Activated naive CD4-positive, alpha-beta T cell treated with anti-CD3 and anti-CD28 coated beads, Interleukin-2, amount 10 ng/mL, durations not matched to agents 7 days and 5 days (primary cell): Measurements from ENCODE around the gene NDST1.

Experiments
- CTCF ChIA-PET: fragments of 350-600 bp; sonication (Branson Sonifier 250); formaldehyde crosslinking; loops from one replicate; lab custom pipeline; 2021; ENCODE audit warnings: antibody characterized with exemption; lab: Charles Lee
- DNase-seq: peaks from one replicate; pipeline ENCODE4 v3.0.0-alpha.2; 2020
- H3K27ac Mint-ChIP-seq: one replicate; pipeline ENCODE4 v1.8.0; 2021; ENCODE audit warnings: mild to moderate bottlenecking, moderate library complexity, mixed read lengths
- H3K27me3 Mint-ChIP-seq: one replicate; pipeline ENCODE4 v1.8.0; 2021; ENCODE audit warnings: mild to moderate bottlenecking, mixed read lengths
- H3K36me3 Mint-ChIP-seq: one replicate; pipeline ENCODE4 v1.8.0; 2021; ENCODE audit warnings: mixed read lengths
- H3K4me1 Mint-ChIP-seq: one replicate; pipeline ENCODE4 v1.8.0; 2021; ENCODE audit warnings: mixed read lengths
- H3K4me3 Mint-ChIP-seq: one replicate; pipeline ENCODE4 v1.8.0; 2021; ENCODE audit warnings: mild to moderate bottlenecking, moderate library complexity, mixed read lengths
- H3K9me3 Mint-ChIP-seq: one replicate; pipeline ENCODE4 v1.8.0; 2021; ENCODE audit warnings: mixed read lengths

The NDST1 gene

GRCh38 chr5:150484964-150485692 lies 22.8 kb upstream of the NDST1 start:
- Mint-ChIP-seq H3K4me3 (peak overlapping the region; percentile 53), H3K9me3 (no peaks in the 10 kb centered on the region), H3K36me3 (no peaks in the 10 kb centered on the region), H3K27ac (no peak overlapping the region), H3K4me1 (peaks cover 12% of the 10 kb centered on the region), H3K27me3 (peaks cover 70% of the 10 kb centered on the region)
- CTCF ChIA-PET: no interaction called here
- no peak for DNase-seq

- DNase-seq: peak; percentile 49
- H3K4me3 Mint-ChIP-seq: peak overlapping the region; percentile 53
- no peaks in the 10 kb centered on the region for H3K9me3 Mint-ChIP-seq
- H3K27ac Mint-ChIP-seq: no peak overlapping the region
- no peaks in the 10 kb centered on the region for H3K36me3 Mint-ChIP-seq
- H3K27me3 Mint-ChIP-seq: peaks cover 73% of the 10 kb centered on the region
- H3K4me1 Mint-ChIP-seq: peaks cover 12% of the 10 kb centered on the region
- CTCF ChIA-PET: interaction anchor here (1.2 kb wide), 1 partner anchor 21 kb away, joined by 3 read pairs; no protein-coding TSS in a partner anchor
Observed at GRCh38 chr5:150485693-150486401, 22.1 kb upstream of the NDST1 start.

- peak; percentile 46 for DNase-seq
- Mint-ChIP-seq H3K27me3 (peaks cover 69% of the 10 kb centered on the region), H3K4me3 (peak overlapping the region; percentile 54), H3K9me3 (no peaks in the 10 kb centered on the region), H3K36me3 (no peaks in the 10 kb centered on the region), H3K27ac (peak overlapping the region; percentile 75), H3K4me1 (peaks cover 12% of the 10 kb centered on the region)
- CTCF ChIA-PET: interaction anchor here (1.2 kb wide), 2 partner anchors 22 to 88 kb away, joined by 3 read pairs; no protein-coding TSS in a partner anchor
Observed at GRCh38 chr5:150486402-150487198, 21.3 kb upstream of the NDST1 start.

GRCh38 chr5:150487199-150488061 lies 20.5 kb upstream of the NDST1 start:
- DNase-seq: no peak
- CTCF ChIA-PET: interaction anchor here (1.2 kb wide), 2 partner anchors 23 to 88 kb away, joined by 3 read pairs; no protein-coding TSS in a partner anchor
- H3K9me3 Mint-ChIP-seq: no peaks in the 10 kb centered on the region
- H3K4me3 Mint-ChIP-seq: peak overlapping the region; percentile 54
- peak overlapping the region; percentile 75 for H3K27ac Mint-ChIP-seq
- peaks cover 60% of the 10 kb centered on the region for H3K27me3 Mint-ChIP-seq
- no peaks in the 10 kb centered on the region for H3K36me3 Mint-ChIP-seq
- peaks cover 12% of the 10 kb centered on the region for H3K4me1 Mint-ChIP-seq

- Mint-ChIP-seq H3K9me3 (no peaks in the 10 kb centered on the region), H3K27me3 (peaks cover 47% of the 10 kb centered on the region), H3K4me3 (no peak overlapping the region), H3K27ac (no peak overlapping the region), H3K4me1 (peaks cover 12% of the 10 kb centered on the region), H3K36me3 (no peaks in the 10 kb centered on the region)
- CTCF ChIA-PET: interaction anchor here (1.0 to 1.8 kb wide), 4 partner anchors 10 to 559 kb away, joined by 3 to 6 read pairs (median 4); no protein-coding TSS in a partner anchor
- DNase-seq: no peak
Observed at GRCh38 chr5:150488519-150489359, 19.2 kb upstream of the NDST1 start.

GRCh38 chr5:150489360-150490295 lies 18.3 kb upstream of the NDST1 start:
- CTCF ChIA-PET: interaction anchor here (1.0 to 1.8 kb wide), 5 partner anchors 9 to 558 kb away, joined by 3 to 6 read pairs (median 4); no protein-coding TSS in a partner anchor
- H3K9me3 Mint-ChIP-seq: no peaks in the 10 kb centered on the region
- H3K27me3 Mint-ChIP-seq: peaks cover 40% of the 10 kb centered on the region
- no peak overlapping the region for H3K27ac Mint-ChIP-seq
- H3K4me1 Mint-ChIP-seq: peaks cover 12% of the 10 kb centered on the region
- H3K4me3 Mint-ChIP-seq: no peak overlapping the region
- DNase-seq: no peak
- no peaks in the 10 kb centered on the region for H3K36me3 Mint-ChIP-seq

GRCh38 chr5:150490296-150490669 lies 17.6 kb upstream of the NDST1 start:
- CTCF ChIA-PET: interaction anchor here (1.0 to 1.8 kb wide), 3 partner anchors 9 to 33 kb away, joined by 3 to 6 read pairs (median 4); no protein-coding TSS in a partner anchor
- Mint-ChIP-seq H3K4me3 (no peak overlapping the region), H3K4me1 (peaks cover 8% of the 10 kb centered on the region), H3K27ac (no peak overlapping the region), H3K27me3 (peaks cover 33% of the 10 kb centered on the region), H3K36me3 (no peaks in the 10 kb centered on the region), H3K9me3 (no peaks in the 10 kb centered on the region)
- no peak for DNase-seq

GRCh38 chr5:150490754-150491153 lies 17.2 kb upstream of the NDST1 start:
- H3K4me1 Mint-ChIP-seq: peaks cover 8% of the 10 kb centered on the region
- peaks cover 31% of the 10 kb centered on the region for H3K27me3 Mint-ChIP-seq
- no peak overlapping the region for H3K4me3 Mint-ChIP-seq
- no peaks in the 10 kb centered on the region for H3K9me3 Mint-ChIP-seq
- CTCF ChIA-PET: no interaction called here
- DNase-seq: no peak
- no peak overlapping the region for H3K27ac Mint-ChIP-seq
- no peaks in the 10 kb centered on the region for H3K36me3 Mint-ChIP-seq

GRCh38 chr5:150491876-150492275 lies 16.1 kb upstream of the NDST1 start:
- no peaks in the 10 kb centered on the region for H3K36me3 Mint-ChIP-seq
- no peaks in the 10 kb centered on the region for H3K9me3 Mint-ChIP-seq
- H3K4me3 Mint-ChIP-seq: no peak overlapping the region
- CTCF ChIA-PET: no interaction called here
- H3K27me3 Mint-ChIP-seq: peaks cover 26% of the 10 kb centered on the region
- H3K27ac Mint-ChIP-seq: no peak overlapping the region
- DNase-seq: no peak
- H3K4me1 Mint-ChIP-seq: peaks cover 8% of the 10 kb centered on the region

- Mint-ChIP-seq H3K4me3 (no peak overlapping the region), H3K27ac (no peak overlapping the region), H3K9me3 (no peaks in the 10 kb centered on the region), H3K27me3 (peaks cover 18% of the 10 kb centered on the region), H3K4me1 (peaks cover under 1% of the 10 kb centered on the region), H3K36me3 (no peaks in the 10 kb centered on the region)
- no peak for DNase-seq
- CTCF ChIA-PET: no interaction called here
Observed at GRCh38 chr5:150492621-150493020, 15.3 kb upstream of the NDST1 start.

GRCh38 chr5:150496098-150496497 lies 11.8 kb upstream of the NDST1 start:
- Mint-ChIP-seq H3K9me3 (no peaks in the 10 kb centered on the region), H3K4me3 (no peak overlapping the region), H3K27ac (no peak overlapping the region), H3K27me3 (peaks cover 9% of the 10 kb centered on the region), H3K4me1 (no peaks in the 10 kb centered on the region), H3K36me3 (no peaks in the 10 kb centered on the region)
- DNase-seq: no peak
- CTCF ChIA-PET: no interaction called here

GRCh38 chr5:150496534-150496933 lies 11.4 kb upstream of the NDST1 start:
- CTCF ChIA-PET: no interaction called here
- Mint-ChIP-seq H3K9me3 (no peaks in the 10 kb centered on the region), H3K4me3 (no peak overlapping the region), H3K4me1 (no peaks in the 10 kb centered on the region), H3K27me3 (peaks cover 11% of the 10 kb centered on the region), H3K27ac (no peak overlapping the region), H3K36me3 (no peaks in the 10 kb centered on the region)
- DNase-seq: no peak
